GM19438 (cell line): ENCODE measurements around the gene SERPINA10.
"Not testable (repeated sequence)": the region's sequence is repeated elsewhere in the genome, so short reads cannot be mapped to it uniquely, and the experiment has no call there.

Experiments used
- ATAC-seq: cut with Tn5 transposase; IDR thresholded peaks from one replicate; pipeline ENCODE4 v1.9.1; 2021; ENCODE audit warnings: low read depth; ENCODE audit not compliant: unreplicated experiment

Gene SERPINA10

DNA sequence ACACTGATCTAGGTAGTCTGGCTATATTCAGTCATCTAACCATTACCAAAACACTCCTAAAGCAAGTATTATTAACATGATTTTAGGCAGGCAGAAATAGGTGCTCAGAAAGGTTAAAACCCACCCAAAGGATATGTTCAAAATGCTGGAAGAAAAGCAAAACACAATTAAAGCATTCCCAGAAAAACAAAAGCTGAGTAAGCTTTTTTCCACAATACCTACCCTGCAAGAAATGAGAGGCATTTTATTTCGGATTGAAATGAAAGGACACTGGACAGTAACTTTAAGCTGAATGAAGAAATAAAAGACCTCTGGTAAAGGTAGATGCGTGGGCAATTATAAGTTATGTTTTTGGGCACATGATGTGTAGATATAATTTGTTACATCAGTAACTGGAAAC is 21.8 kb upstream of the SERPINA10 start:
- no peak for ATAC-seq

DNA sequence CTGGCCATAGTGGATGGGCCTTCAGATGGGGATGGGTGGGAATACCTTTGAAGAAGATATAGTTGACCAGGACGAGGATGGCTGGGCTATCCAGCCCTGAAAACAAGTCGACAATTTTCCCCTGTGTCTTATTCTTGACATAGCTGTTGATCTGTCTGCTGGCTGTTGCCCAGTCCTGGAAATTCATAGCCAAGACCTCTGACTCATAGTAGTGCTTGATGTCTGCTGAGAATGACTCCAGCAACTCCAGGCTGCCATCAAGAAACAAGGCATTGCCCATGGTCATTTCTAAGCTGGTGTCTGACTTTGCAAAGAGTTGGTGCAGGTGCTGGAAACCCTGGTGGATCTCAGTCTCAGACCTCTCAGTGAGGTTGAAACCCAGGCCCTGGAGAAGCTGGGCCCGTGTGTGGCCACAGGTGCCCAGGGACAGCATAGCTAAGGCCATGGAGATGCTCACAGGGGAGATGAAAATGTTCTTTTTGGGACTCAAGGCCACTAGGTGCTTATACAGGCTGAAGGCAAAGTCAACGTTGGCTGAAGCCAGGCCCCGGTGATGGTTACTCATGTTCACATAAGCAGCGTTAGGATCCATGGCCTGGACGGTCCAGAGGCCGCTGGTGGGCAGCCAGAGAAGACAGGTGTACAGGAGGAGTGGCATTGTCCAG is 21.1 kb upstream of the SERPINA10 start:
- ATAC-seq: no peak

DNA sequence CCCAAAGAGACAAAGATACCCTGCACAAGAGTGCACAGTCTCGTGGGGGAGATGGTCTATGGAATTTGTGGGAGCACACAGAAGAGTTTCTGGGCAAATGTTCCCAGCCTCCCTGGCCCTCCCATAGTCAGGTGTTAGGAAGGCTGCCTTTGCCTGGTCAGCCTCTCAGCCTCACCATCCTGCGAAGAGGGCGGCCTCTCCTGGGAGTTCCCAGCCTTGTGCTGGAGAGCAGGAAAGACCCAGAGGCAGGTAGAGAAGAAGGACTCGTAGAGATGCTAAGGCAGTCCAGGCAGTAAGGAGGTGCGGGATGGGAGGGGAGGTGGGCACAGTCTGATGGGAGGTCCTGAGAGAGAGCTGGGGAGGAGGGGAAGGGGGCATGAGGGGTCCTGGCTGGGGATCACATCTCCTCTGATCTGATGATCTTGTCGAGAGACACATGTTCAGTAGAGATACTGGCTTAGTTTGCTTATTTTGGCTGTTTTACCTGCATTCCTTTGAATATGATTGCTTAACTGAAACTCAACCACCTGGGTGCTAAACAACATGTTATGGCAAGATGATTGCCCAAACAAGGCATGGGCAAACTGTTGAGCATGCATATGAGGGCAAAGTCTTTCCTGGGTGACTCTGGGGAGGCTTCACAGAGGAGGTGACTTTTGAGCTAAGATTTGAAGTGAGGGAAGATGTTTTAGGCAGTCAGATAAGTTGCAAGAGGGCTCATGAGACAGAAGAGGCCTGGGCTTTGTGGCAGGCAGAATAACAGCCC is 19.6 kb upstream of the SERPINA10 start:
- no peak for ATAC-seq

DNA sequence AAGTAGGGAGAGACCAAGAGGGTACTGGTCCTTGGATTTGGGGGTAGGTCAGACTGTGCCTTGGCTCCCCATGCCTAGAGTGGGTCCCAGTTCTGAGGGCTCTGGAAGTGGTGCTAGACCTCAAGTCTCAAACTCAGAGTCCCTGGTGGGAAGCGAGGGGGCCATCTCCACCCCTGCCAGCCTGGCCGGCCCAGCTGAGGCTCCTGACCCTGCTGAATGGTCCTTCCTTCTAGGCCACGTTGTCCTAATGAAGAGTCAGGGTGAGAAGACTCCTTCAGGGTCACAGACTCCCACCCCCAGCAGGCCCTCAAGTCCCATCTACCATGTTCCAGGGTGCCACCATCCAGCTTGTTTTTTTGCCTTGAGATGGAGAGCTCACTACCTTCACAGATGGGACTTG is 17.2 kb upstream of the SERPINA10 start:
- no peak for ATAC-seq

DNA sequence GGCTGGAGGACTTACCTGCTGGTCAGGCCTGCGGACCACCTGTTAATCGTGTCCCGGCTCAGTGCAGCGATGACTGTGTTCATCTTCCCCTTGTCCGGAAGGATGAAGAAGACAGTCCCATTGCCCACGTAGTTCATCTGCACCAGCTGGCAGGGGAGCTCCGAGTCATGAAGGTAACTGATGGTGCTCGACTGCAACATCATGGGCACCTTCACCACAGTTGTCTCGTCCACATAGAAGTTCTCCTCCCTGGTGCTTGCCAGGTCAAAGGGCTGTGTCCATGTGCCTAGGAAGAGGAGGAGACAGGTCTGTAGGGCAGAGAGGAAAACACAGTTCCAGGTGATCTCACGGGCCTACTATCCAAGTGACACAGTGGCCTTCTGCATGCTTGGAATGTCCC is 16.7 kb upstream of the SERPINA10 start:
- ATAC-seq: no peak

DNA sequence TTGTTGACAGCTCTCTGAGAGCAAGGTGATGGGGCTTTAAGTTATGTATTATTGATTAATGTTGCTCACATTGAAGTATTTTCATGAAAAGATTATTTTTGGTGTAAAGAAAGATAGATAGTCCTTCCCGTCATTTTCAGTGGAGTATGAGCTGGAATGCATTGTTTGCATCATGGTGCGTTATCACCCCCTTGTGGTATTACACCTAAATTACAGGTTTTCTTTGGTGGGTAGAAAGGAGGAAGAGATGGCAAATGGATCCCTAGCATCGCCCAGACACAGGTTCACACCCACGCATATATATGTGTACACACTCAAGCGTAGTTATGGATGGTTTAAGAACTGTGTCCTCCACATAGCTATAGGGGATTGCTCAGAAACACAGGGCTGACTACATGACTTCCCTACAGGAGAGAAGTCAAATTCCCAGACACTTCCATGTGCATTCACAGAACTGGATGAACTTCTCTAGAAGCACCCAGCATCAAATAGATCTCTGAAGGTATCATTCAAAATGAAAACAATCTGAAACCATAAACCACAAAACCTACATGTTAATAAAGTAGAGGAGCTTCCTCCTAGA is 14.4 kb upstream of the SERPINA10 start:
- ATAC-seq: no peak

DNA sequence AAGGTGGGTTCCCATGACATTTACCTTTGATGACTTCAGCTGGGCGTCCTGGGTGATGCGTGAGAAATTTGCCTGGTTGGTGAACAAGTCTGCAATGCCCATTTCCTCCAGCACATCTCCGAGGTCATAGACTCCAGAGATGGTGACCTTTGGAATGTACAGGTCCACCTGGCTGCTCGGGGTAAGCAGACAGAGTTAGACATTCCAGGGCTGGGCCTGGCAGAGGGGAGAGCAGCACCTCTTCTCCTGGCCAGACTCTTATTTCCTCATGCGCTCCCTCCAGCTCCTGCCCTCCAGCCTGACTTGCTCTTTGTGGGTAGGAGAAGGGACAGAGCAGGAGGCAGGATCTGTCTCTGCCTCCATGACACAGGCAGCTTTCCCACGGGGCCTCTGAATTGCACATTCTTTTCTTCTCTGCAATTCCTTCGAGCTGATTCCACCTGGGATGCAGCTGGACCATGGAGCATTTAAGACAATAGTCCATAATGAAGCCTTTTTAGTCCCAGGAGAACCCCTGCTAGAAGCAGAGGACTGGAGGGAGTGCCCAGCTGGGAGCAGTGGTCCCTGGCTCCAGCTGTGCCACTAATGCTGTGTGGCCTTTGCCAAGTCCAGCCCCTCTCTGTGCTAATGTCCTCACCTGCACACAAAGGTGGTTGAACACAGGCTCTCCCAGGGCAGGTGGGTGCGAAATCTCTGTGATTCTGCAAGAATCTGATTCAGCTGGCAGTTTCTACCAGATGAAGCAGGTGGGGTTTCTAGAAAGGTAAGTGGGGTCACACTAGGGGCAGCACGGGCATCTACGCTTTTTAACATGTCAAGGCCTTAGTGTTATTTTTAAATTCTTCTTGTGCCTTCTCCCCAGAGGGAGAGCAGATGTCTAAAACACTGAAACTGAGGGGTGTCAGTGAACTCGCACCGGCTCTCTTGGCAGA is 13.2 kb upstream of the SERPINA10 start:
- no peak for ATAC-seq

DNA sequence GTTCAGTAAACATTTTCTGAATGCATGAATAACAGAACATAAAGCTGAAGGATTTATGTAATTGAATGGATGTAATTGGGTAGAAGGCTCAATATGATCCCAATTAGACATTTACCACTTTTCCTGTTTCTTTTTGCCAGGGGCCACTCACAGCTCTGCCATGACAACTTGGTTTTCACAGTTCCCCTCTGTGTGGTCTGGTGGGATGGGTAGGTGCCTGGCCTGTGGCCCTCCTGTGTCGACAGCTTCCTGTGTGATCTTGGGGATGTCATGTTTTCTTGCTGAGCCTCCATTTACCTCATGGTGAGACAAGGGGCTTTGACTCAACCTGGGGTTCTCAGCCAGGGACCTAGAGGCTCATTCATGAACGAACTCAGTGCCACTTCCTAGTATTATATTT is 12.6 kb upstream of the SERPINA10 start:
- no peak for ATAC-seq

DNA sequence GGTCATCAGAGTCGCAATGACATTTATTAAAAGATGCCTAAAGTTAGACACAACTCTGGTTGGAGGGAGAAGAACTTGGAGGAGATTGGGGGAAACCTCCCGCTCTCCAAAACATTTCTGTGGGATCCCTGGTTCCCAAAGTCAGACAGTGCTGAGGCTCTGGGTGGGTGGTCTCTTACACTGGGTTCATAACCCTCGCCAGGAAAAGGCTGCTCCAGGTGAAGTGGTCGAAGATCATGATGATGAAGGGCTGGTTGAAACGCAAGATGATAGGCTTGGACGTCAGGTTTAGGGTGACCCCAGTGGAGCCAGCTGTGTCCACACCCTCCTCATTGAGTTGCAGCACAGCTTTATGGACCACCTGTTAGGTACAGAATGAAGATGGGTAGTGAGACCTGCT is 11.2 kb upstream of the SERPINA10 start:
- no peak for ATAC-seq

DNA sequence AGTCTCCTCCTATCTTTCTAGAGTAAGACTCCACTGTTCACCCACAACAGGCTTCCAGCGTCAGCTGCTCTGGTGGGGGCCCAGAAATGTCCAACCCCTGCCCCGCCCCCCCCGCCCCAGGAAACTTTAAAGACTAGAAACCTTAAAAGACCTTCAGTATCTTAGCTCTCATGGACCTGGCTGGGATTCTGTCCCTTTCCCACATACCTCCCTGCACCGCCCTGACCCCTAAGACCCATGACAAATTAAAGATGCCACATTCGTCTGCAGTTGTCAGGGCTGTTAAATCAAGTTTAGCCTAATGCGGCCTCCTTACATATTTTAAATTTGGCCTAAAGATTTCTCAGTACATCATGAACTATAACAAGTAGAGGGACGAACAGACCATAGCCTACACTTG is 10.0 kb upstream of the SERPINA10 start:
- ATAC-seq: no peak

DNA sequence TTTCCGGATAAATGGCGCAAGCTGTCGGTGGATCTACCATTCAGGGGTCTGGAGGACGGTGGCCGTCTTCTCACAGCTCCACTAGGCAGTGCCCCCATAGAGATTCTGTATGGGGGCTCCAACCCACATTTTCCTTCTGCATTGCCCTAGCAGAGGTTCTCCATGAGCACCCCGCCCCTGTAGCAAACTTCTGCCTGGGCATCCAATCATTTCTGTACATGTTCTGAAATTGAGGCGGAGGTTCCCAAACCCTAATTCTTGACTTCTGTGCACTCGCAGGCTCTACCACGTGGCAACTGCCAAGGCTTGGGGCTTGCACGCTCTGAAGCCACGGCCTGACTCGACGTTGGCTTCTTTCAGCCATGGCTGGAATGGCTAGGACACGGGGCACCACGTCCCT is 5.1 kb upstream of the SERPINA10 start:
- no peak for ATAC-seq

DNA sequence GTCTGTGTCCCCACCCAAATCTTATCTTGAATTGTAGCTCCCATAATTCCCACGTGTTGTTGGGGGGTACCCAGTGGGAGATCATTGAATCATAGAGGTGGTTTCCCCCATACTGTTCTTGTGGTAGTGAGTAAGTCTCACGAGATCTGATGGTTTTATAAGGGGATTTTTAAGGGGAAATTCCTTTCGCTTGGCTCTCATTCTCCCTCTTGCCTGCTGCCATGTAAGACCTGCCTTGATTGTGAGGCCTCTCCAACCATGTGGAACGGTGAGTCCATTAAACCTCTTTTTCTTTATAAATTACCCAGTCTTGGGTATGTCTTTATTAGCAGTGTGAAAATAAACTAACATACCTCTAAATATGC is 3.1 kb upstream of the SERPINA10 start:
- not testable (repeated sequence) for ATAC-seq

DNA sequence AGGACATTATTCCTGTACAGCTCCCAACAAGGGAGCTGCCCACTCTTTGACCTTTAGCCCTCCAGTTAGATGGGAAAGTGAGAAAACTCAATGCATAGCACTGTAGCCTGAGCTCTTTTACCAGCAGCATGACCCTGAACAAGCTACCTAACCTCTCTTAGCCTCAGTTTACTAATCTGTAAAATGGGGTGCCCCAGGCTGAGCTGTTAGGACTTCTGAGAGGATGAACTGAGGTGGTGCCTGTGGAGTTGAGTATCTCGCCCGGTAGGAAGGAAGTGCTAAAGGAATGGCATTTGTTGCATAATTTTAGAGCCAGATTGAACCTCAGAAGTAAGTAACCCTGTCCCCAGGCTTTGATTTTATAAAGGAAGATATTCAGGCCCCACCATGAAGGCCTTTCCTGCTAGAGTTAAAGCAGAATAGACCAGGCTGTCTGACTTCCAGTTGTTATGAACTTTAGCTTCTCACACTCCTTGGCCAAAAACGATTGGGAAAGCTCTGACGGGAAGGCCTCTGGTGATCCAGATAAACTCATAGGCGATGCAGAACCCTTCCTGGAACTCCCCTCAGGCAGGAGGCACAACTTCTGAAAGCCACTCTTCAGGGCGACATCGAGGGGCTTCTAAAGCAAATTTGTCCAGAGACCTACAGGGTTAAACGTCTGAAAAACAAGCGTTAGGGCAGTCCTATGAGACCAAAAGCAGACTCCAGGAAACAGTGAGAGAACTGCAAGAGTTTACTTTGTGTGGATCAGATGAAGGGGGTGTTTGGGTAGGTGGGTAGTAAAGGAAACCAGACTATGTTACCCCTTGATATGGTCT is 2.5 kb upstream of the SERPINA10 start:
- ATAC-seq: no peak

DNA sequence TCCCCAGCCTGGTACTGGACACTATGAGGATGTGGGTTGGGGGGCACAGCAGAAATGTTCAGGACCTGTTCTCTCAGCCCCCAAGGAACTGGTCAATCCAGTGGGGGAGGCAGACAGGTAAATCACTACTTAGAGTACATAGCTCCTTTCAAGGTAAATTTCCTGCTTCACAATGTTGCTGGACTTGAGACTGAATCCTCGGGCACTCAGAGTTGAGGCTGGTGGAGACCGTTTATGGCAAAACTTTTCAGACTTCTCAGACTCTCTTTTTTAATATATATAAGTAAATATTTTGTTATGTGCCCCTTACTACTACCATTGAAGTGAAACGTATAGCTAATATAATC is 483 bp upstream of the SERPINA10 start:
- ATAC-seq: no peak

DNA sequence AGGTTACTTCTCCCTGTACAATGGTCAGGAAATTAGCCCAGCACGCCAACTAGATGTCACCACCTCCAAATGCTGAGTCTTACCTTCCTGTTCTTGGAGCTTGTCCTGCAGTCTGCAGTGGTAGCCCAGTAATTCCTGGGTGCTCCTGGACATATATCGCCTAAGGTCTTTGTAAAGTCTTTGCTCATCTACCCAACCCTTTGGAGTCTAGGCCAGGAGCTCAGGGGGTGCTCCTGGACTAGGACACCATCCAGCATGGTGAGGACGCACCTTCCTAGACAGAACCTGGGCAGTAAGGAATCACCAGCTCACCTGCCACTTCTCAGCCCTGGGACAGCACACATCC is 569 bp downstream of the SERPINA10 start:
- no peak for ATAC-seq

DNA sequence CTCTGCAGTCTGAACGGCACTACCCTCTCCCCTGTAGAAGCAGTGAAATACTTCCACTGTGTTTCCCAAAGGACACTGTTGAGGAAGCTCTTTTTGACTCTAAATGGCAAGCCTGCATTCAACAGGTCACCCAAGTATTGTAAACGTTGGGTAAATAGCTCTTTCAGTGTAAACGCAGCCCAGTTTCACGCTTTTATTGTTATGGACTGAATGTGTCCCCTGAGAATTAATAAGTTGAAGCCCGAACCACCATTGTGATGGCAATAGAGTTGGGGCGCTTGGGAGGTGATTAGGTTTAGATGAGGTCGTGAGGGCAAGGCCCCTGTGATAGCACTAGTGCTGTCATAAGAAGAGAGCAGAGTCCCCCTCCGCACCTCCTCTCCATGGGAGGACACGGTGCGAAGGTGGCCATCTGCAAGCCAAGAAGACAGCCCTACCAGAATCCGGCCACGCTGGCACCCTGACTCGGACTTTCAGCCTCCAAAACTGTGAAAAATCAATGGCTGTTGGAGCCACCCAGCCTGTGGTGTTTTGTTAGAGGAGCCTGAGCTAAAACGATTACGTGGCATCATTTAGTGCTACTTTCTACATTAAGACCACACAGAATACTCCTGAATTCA is 1.1 kb downstream of the SERPINA10 start:
- no peak for ATAC-seq

DNA sequence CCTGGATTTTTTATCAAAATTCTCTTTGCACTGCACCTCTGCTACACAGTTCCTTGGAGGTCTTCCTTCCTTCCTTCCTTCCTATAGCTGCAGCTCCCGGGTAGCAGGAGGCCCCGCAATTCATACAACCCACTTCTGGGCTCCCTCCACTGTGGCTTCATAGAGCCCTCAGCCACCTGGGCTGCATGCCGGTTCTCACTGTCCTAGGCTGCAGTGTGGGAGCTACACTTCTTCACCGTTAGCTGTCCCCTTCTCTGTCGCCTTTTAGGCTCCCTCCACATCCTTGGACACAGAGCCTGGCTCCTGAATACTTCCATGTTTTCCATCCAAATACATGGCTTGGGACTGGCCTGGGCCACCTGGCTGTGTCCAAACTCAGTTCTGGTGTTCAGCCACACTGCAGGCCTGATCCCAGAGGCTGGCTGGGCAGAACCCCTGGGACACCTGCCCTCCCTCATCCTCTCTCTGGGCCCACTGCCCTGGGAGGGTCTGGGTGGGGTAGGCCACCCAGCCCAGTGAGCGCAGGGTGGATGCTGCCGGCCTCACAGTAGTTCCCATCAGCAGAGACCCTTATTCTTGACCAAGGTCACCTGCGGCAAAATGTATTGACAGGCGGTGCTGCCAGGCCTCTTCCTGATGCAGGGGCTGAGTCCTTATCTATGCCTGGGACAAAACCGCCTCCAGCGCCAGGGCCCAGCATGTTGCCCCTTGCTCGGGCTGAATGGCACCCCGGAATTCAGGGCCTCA is 1.7 kb downstream of the SERPINA10 start:
- no peak for ATAC-seq

DNA sequence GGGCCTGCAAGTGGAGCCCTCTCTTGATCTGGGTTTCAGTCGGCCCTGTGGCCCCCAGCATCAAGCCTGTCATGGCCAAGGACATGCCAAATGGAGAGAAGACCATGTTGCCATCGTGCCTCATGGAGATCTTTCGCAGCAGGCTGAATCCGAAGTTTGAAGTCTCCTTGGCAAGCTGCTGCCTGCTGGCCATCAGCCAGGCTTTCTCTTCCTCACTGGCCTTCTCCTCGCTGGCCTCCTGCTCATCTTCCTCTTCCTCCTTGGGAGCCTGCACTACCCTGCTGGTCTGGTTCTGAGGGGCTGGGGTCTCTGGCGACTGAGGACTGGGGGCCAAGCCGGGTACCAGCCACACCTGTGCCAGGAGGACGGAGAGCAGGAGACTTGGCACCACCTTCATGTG is 2.9 kb downstream of the SERPINA10 start:
- no peak for ATAC-seq
